Measurements from ENCODE around the gene RESP18.
"Not testable (repeated sequence)": the region's sequence is repeated elsewhere in the genome, so short reads cannot be mapped to it uniquely, and the experiment has no call there.

The RESP18 gene

GRCh38 chr2:219291910-219292490 is 40.5 kb downstream of the RESP18 start:
- no peak for DNase-seq (ENCODE audit: low spot score)

- DNase-seq (ENCODE audit: low spot score) = no peak
Observed at GRCh38 chr2:219291394-219291793, 41.1 kb downstream of the RESP18 start.

- DNase-seq (ENCODE audit: low spot score) = no peak
Observed at GRCh38 chr2:219290381-219291171, 42.0 kb downstream of the RESP18 start.

GRCh38 chr2:219289537-219290361 is 42.8 kb downstream of the RESP18 start:
- DNase-seq (ENCODE audit: low spot score) = no peak

- DNase-seq (ENCODE audit: low spot score) = no peak
Observed at GRCh38 chr2:219289195-219289536, 43.4 kb downstream of the RESP18 start.

GRCh38 chr2:219287580-219288265 is 44.8 kb downstream of the RESP18 start:
- no peak for DNase-seq (ENCODE audit: low spot score)

- not testable (repeated sequence) for DNase-seq (ENCODE audit: low spot score)
Observed at GRCh38 chr2:219287116-219287440, 45.5 kb downstream of the RESP18 start.

GRCh38 chr2:219286436-219287115 is 46.0 kb downstream of the RESP18 start:
- DNase-seq (ENCODE audit: low spot score) = no peak

GRCh38 chr2:219285894-219286425 is 46.6 kb downstream of the RESP18 start:
- no peak for DNase-seq (ENCODE audit: low spot score)

GRCh38 chr2:219285373-219285735 is 47.2 kb downstream of the RESP18 start:
- no peak for DNase-seq (ENCODE audit: low spot score)

- no peak for DNase-seq (ENCODE audit: low spot score)
Observed at GRCh38 chr2:219284501-219285372, 47.8 kb downstream of the RESP18 start.

GRCh38 chr2:219282943-219283581 is 49.5 kb downstream of the RESP18 start:
- no peak for DNase-seq (ENCODE audit: low spot score)

GRCh38 chr2:219282375-219282774 is 50.2 kb downstream of the RESP18 start:
- no peak for DNase-seq (ENCODE audit: low spot score)

GRCh38 chr2:219281588-219281987 is 51.0 kb downstream of the RESP18 start:
- DNase-seq (ENCODE audit: low spot score) = no peak

GRCh38 chr2:219280651-219281050 is 51.9 kb downstream of the RESP18 start:
- no peak for DNase-seq (ENCODE audit: low spot score)

GRCh38 chr2:219279916-219280516 is 52.5 kb downstream of the RESP18 start:
- DNase-seq (ENCODE audit: low spot score) = no peak

- DNase-seq (ENCODE audit: low spot score) = peak; percentile 98
Observed at GRCh38 chr2:219279151-219279915, 53.2 kb downstream of the RESP18 start, which contains the start of gene DNAJB2. Gene DNAJB2 (plus strand): TSS chr2:219279366. CDS start chr2:219279834, 468 bp downstream.

GRCh38 chr2:219278655-219279150 is 53.8 kb downstream of the RESP18 start:
- DNase-seq (ENCODE audit: low spot score) = no peak
